ENCODE results near the gene FILIP1L.

DNA sequence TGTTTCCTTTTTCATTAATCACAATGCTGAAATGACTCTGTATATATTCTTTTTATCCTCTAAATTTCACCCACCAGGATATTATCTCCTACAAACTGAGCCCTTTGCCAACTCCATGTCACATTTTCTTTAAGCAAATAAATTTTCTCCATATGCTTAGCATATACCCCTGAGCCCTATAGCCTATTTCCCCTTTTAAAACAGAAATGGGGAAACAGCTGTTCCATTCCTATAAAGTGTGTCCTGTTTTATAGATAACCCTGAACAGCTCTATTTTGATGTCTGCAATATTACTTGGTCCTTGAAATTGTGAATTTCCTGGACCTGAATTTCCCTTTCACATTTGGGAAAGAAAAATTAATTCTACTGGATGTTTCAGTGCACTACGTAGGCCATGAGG is 15.6 kb upstream of the FILIP1L start:
- TF ChIP-seq, protein P1, sequence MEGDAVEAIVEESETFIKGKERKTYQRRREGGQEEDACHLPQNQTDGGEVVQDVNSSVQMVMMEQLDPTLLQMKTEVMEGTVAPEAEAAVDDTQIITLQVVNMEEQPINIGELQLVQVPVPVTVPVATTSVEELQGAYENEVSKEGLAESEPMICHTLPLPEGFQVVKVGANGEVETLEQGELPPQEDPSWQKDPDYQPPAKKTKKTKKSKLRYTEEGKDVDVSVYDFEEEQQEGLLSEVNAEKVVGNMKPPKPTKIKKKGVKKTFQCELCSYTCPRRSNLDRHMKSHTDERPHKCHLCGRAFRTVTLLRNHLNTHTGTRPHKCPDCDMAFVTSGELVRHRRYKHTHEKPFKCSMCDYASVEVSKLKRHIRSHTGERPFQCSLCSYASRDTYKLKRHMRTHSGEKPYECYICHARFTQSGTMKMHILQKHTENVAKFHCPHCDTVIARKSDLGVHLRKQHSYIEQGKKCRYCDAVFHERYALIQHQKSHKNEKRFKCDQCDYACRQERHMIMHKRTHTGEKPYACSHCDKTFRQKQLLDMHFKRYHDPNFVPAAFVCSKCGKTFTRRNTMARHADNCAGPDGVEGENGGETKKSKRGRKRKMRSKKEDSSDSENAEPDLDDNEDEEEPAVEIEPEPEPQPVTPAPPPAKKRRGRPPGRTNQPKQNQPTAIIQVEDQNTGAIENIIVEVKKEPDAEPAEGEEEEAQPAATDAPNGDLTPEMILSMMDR (IDR thresholded peaks at IDR 0.05 in 4 of 5, conservative IDR thresholded peaks at IDR 0.05 in 1 of 5), result no peak
- TF ChIP-seq POLR2A (IDR thresholded peaks at IDR 0.05), result no peak
